Stomach (tissue), 4 donors: ENCODE measurements around the gene ZMYND12.

Experiments used
- EP300 ChIP-seq: sonication (generic); formaldehyde crosslinking; IDR thresholded peaks from one replicate; pipeline ENCODE4 v1.6.1; 2017; ENCODE audit warnings: antibody characterized with exemption
- POLR2A ChIP-seq, 4 donors: fragments of 450-650 bp; IDR thresholded peaks; one replicate each; pipeline ENCODE4 v1.6.1; 2016; ENCODE audit warnings: antibody characterized with exemption in 4 of 4, control low read depth in 2 of 4, mild to moderate bottlenecking in 1 of 4, moderate library complexity in 1 of 4

DNA sequence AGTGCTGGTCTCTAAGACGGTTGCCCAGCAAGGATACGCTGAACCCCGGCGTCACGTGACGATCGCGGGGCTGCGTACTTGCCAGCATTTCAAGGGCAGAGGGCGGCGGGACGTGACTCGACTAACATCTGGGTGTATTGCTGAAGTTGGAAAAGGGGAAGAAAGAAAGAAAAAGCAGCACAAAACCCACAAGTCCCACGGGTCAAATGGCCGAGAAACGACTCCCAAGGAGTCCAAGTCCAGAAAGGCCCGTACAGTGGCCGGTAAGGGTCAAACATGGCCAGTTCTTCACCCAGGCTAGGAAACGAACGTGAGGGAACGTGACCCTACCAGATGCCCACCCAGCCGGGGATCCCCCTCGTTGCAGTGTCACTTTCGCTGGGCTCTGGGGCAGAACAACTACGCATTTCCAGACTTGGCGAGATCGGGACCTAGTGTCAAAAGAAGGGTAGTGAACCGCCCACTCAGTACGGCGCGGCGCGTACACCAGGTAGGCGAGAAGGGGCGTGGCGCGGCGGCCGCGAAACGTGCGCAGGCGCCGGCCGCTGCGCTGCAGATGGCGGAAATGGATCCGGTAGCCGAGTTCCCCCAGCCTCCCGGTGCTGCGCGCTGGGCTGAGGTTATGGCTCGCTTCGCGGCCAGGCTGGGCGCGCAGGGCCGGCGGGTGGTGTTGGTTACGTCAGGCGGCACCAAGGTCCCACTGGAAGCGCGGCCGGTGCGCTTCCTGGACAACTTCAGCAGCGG, at the start of gene ZMYND12, which contains the start of gene PPCS:
- TF ChIP-seq EP300 = no peak
- peak in 1 of 4 donors; percentile 13 for TF ChIP-seq POLR2A (IDR thresholded peaks at IDR 0.05)
